Posterior vena cava (tissue), 2 donors: ENCODE data around the gene WDFY3. TPM values are rescaled to one million over a fixed set of nuclear protein-coding genes. Genes with fewer than 3 reads are reported as not detected.
"Not testable (repeated sequence)": the region's sequence is repeated elsewhere in the genome, so short reads cannot be mapped to it uniquely, and the experiment has no call there.

Experiments
- DNase-seq: peaks from one replicate; pipeline ENCODE4 v3.0.0-alpha.2; 2020; ENCODE audit warnings: low spot score
- intact Hi-C, 2 donors: fragments of 100-400 bp; cut with DNase I; formaldehyde crosslinking; loops; one replicate each; pipeline versions ENCODE4 v1.14.1 to v1.14.2; 2022 to 2023
- total RNA-seq, 2 donors: library from RNA; stranded (reverse); fragmentation: NEBNext Ultra II Directional; extraction: Animal tissue kit (Norgen Biotek cat#: 25700); gene quantifications; one replicate each; pipeline ENCODE4 v1.2.1, GENCODE V29; 2021
- donor health status: DM: yes; HTN: yes; CAD: no.
- donor health status: DM: yes; HTN: yes; CAD: no.

WDFY3 gene
- total RNA-seq, 2 donors from 2014 or later, result 77.2 to 105 TPM

- intact Hi-C loops, result no loop called here
- DNase-seq, result no peak
These were observed 95.9 kb downstream of the WDFY3 start for GRCh38 chr4:84870398-84871163.

DNA sequence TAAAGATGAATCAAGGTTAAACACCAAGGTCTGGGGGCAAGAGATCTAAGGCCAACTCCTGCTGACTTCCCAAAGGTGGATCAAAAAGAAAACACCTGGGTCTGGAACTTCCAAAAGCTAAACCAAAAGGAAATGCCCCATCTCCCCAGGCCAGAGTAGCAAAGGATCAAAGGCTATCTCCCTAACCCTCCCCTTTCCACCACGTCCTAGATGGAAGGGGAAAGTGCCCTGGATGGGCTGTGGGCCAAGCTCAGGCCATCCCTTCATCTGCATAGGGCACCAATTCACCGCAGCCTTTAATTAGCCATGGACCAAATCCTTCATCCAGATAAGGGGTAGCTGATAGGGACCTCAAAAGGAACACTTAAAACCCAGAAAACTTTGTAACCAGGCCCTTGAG, 100.2 kb downstream of the WDFY3 start:
- intact Hi-C loops, result no loop called here
- no peak for DNase-seq

- intact Hi-C loops, result no loop called here
- no peak for DNase-seq
These were observed 100.9 kb downstream of the WDFY3 start for GRCh38 chr4:84865600-84865999.

- DNase-seq, result no peak
- intact Hi-C loops, result no loop called here
These were observed 104.4 kb downstream of the WDFY3 start for GRCh38 chr4:84862064-84862463.

GRCh38 chr4:84857296-84857695, 109.2 kb downstream of the WDFY3 start:
- intact Hi-C loops, result no loop called here

DNA sequence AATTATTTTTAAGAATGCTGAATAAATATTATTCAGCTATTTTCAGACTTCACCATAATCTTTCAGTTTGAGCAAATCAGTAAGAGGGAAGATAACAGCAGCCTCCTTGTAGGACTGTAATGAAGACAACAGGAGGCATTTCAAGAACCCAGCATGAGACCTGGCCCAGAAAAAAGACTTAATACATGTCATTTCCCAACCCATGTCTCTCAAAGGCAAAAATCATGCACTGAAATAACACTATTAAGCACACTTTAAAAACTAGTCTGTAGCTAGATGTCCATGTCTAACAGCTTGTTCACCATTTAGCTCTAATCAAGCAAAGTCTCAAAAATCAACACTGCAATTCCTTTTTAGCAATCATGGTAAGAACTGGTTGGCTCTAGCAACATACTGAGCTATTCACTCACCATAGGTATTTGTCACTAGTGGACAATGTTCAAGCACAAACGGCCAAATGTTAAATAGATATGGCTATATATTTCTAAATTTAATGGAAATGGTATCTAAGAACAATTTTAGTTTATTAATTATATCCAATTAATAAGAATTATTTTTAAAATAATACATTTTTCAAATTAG, 109.9 kb downstream of the WDFY3 start:
- intact Hi-C loops, result no loop called here

More at GRCh38 chr4:84857296-84857695, 109.2 kb downstream of the WDFY3 start:
- no peak for DNase-seq

GRCh38 chr4:84855774-84856173, 110.7 kb downstream of the WDFY3 start:
- intact Hi-C loops, result no loop called here
- no peak for DNase-seq

More for the DNA sequence above, 109.9 kb downstream of the WDFY3 start:
- no peak for DNase-seq

- intact Hi-C loops, result no loop called here
- no peak for DNase-seq
These were observed 114.4 kb downstream of the WDFY3 start for GRCh38 chr4:84852081-84852480.

- DNase-seq, result no peak
- intact Hi-C loops, result no loop called here
These were observed 117.3 kb downstream of the WDFY3 start for GRCh38 chr4:84849051-84849640.

DNA sequence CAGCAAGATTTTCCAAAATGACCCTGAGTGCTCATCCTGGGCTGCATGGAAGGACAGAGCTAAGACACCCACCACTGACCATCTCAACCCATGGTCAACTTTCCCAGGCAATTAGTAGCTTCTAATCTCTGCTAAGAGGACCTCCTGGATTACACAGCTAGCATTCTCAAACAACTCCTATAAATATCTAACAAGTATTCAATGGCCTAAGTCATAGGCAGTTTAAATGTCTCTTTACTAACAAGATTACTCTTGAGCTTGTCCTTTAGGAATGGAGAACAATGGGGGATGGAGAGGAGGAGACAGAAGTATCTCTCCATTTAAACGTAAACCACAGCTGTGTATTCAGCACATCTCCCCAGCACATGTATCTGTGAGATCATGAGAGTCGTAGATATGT, 118.1 kb downstream of the WDFY3 start:
- DNase-seq, result no peak
- intact Hi-C loops, result no loop called here

- intact Hi-C loops, result no loop called here
- no peak for DNase-seq
These were observed 118.5 kb downstream of the WDFY3 start for GRCh38 chr4:84847978-84848377.

DNA sequence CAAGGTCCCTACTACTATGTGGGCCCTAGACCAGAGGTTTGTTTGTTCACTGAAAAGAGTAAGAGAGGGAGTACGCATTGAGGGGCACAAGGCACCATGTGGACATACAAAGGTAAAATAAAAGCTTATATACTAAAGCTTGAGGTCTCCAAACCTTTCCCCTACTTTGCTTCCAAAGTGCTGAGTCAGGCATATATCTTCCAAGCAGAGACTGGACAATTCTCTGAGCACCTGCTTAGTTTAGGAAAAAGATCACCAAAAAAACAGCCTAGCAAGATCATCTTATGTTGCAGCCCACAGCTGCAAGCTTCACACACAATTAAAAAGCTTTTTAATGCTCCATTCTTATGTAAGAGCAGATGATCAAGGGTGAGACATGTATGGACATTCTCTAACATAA, 119.5 kb downstream of the WDFY3 start:
- no peak for DNase-seq
- intact Hi-C loops, result no loop called here

DNA sequence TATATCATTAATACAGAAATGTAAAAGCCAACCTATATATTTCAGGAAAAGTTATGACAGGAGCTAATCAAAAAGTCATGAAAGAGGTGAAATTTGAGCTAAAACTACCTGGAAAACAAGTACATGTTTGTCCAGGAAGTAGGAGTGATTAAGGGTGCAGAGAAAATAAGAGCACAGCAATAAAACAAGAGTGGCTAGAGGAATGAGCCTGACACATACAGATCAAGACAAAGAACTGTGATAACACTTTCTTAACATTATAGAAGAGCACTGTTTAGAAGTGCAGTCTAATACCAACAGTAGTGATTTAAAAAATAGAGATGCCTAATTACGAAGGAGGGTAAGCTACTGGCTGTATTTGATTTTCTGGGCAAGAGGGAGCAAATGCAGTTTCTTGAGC, 125.1 kb downstream of the WDFY3 start:
- intact Hi-C loops, result no loop called here
- no peak for DNase-seq

DNA sequence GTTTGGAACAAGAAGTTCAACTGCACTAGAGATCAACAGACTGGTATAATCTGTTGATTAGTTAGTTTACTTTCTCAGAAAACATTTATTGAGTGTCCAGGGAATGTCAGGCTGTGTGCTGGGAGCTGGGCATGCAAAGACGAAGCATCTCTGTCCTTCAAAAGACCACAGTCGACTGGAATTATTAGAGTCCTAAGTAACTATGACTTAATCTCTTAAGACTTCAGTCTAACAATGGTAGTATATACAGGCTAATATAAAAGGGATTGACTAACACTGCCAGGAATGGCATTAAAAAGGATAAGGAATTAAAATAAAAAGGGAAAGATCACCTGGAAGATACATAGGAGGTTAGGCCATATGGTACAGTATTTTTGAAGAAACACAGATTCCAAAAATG, 128.7 kb downstream of the WDFY3 start:
- DNase-seq, result no peak
- intact Hi-C loops, result no loop called here

DNA sequence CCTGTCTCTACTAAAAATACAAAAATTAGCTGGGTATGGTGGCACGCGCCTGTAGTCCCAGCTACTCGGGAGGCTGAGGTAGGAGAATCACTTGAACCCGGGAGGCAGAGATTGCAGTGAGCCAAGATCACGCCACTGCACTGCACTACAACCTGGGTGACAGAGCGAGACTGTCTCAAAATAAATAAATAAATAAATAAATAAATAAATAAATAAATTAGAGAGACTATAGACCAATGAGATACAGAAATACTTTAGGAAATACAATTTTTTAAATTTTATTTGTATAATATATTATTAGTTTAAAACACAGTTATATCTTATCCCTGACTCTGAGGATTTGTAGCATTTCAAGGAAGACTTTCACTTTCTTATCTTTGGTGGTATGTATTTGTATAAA, 136.9 kb downstream of the WDFY3 start:
- intact Hi-C loops, DNase-seq: not testable (repeated sequence)

DNA sequence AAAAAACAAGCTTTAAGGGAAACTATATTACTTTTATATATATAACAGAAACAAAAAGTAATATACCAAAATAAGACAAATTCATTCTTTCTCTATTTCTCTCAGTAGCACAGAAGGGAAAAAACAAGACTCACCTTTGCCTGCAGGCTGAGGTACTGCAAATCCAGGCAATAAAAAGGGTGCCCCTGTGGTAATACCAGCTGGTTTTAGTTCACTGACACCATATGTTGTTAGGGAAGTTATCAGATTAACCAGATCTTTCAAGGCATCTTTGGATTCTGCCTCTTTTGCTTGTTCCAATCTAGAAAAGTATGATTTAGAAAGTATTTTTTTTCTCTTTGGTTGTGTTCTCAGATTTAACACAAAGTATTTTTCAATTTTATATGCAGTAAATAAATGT, 139.8 kb downstream of the WDFY3 start:
- intact Hi-C loops, result no loop called here
- no peak for DNase-seq

- no peak for DNase-seq
- intact Hi-C loops, result no loop called here
These were observed 140.7 kb downstream of the WDFY3 start for GRCh38 chr4:84825701-84826341.

- intact Hi-C loops, result no loop called here
- no peak for DNase-seq
These were observed 145.4 kb downstream of the WDFY3 start for GRCh38 chr4:84821064-84821463.

DNA sequence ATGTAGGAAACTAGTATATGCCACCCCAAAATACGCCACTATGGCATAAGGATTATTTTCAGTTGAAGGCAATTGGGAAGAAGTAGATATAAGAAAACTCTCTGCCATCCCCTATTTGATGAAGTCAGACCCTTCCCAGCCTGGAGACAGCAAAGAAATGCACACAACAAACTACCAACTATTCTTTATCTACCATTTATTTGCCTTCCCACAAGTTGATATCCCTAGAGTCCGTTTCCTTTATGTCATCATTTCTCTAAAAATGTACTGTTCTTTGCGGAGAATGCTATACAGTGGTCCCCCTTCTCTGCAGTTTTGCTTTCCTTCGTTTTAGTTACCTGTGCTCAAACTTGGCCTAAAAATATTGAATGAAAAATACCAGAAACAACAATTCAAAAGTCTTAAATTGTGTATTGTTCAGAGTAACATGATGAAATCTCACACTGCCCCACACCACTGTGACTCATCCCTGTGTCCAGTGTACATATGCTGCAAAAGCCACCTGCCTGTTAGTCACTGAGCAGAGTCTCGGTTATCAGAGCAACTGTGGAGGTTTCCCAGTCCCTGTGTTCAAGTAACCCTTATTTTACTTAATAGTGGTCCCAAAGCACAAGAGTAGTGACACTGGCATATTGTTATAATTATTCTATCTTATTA, 152.3 kb downstream of the WDFY3 start:
- intact Hi-C loops, result no loop called here
- no peak for DNase-seq

DNA sequence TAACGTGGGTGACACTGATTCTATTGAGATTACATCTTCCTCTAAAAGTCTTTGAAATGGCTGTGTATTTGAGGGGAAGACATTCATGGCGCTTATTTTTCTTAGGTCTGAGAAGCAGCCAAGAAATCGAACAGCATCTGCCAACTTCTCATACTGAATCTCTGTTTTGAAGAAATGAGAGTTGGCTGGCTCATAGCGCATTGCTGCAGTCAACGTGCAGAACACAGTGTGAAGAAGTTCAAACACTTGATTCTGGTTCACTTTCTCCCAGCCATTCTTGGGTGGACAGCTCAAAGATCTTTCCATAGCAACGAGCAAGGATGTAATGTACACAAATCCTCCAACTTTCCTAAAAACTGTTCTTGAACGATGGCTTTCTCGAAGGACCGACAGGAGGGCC, 156.5 kb downstream of the WDFY3 start:
- DNase-seq, result no peak
- intact Hi-C loops, result no loop called here
